K562 (cell line): ENCODE data around the gene APC2. TPM values are rescaled to one million over a fixed set of nuclear protein-coding genes. Genes with fewer than 3 reads are reported as not detected.

Source experiments
- CHD2 ChIP-seq: IDR thresholded peaks from 2 replicates; pipeline ENCODE4 v1.6.1; 2011; ENCODE audit warnings: low read depth, low read length
- E2F5 ChIP-seq: sonication (generic); formaldehyde crosslinking; IDR thresholded peaks from 2 replicates; pipeline ENCODE4 v1.8.0; 2022; ENCODE audit warnings: mild to moderate bottlenecking, missing genetic modification reagents
- ID3 ChIP-seq, 2 experiments: fragments of 250-450 bp in 1 of 2; fragments of 450-650 bp in 1 of 2; sonication (Bioruptor Pico) in 1 of 2; IDR thresholded peaks; 2 replicates each; pipeline versions ENCODE4 v1.6.1 to v1.8.0; 2016 to 2021; ENCODE audit warnings: mild to moderate bottlenecking in 2 of 2, moderate library complexity in 2 of 2, missing compliant biosample characterization in 1 of 2, missing genetic modification characterization in 1 of 2
- MYNN ChIP-seq, 2 experiments: sonication (generic); formaldehyde crosslinking in 1 of 2; IDR thresholded peaks; 2 replicates each; pipeline versions ENCODE4 v1.5.0 to v1.6.1; 2016 to 2020; ENCODE audit warnings: antibody characterized with exemption in 1 of 2, missing genetic modification reagents in 1 of 2
- POLR2A ChIP-seq: fragments of 450-650 bp; conservative IDR thresholded peaks from 2 replicates; pipeline ENCODE4 v1.6.1; 2016
- POLR2G ChIP-seq: fragments of 200-400 bp; formaldehyde crosslinking; IDR thresholded peaks from 2 replicates; pipeline ENCODE4 v1.6.1; 2017; ENCODE audit warnings: low read depth, mild to moderate bottlenecking, antibody characterized with exemption, low read length, moderate library complexity
- TCF7 ChIP-seq: sonication (generic); IDR thresholded peaks from 2 replicates; pipeline ENCODE4 v1.6.1; 2016; ENCODE audit warnings: antibody characterized with exemption, borderline replicate concordance
- TFAM ChIP-seq: fragments of 250-450 bp; sonication (Bioruptor Pico); conservative IDR thresholded peaks from 2 replicates; pipeline ENCODE4 v1.5.0; 2021; ENCODE audit warnings: mild to moderate bottlenecking, moderate library complexity
- WHSC1 ChIP-seq: IDR thresholded peaks from one replicate; pipeline ENCODE4 v1.6.1; 2012; ENCODE audit warnings: low read length, control low read depth, inconsistent platforms
- ZBTB9 ChIP-seq: fragments of 450-650 bp; formaldehyde crosslinking; IDR thresholded peaks from 2 replicates; pipeline ENCODE4 v1.4.0; 2020; ENCODE audit warnings: mild to moderate bottlenecking, moderate library complexity
- ZKSCAN1 ChIP-seq: fragments of 150-350 bp; IDR thresholded peaks from 2 replicates; pipeline ENCODE4 v1.6.1; 2016; ENCODE audit warnings: low read depth, low read length
- ZKSCAN8 ChIP-seq: fragments of 200-800 bp; sonication (Bioruptor generic); IDR thresholded peaks from 2 replicates; pipeline ENCODE4 v1.6.1; 2016; ENCODE audit warnings: missing genetic modification characterization, missing compliant biosample characterization
- polyA plus RNA-seq, 8 experiments: library from polyadenylated mRNA; depleted of rRNA in 4 of 8; stranded (reverse) in 5 of 8; unstranded in 3 of 8; fragments of >200 nt; fragmentation: Nextera tagmentation in 2 of 8; fragmentation: Illumina TruSeq in 1 of 8; extraction: Ambion mirVana in 2 of 8; extraction: Trizol in 1 of 8; gene quantifications; 2 replicates each; pipeline versions ENCODE4 v1.2.1 to v1.2.3, GENCODE V29; 2011 to 2014; ENCODE audit warnings: inconsistent platforms in 1 of 8, missing spikeins in 1 of 8
- total RNA-seq, 7 experiments: library from RNA; depleted of rRNA in 6 of 7; stranded (reverse); fragments of >200 nt in 6 of 7; fragmentation: Illumina TruSeq in 2 of 7; extraction: Trizol in 2 of 7; gene quantifications; 2 replicates each; pipeline versions ENCODE4 v1.2.1 to v1.2.3, GENCODE V29; 2011 to 2021; ENCODE audit warnings: low replicate concordance in 1 of 7

APC2 gene
- total and polyA plus RNA-seq, 9 of the 15 experiments (the other 6 are each of a cell fraction or from before 2014, with no cell fraction given) = 0.01 to 0.40 (median 0.05) TPM; not detected in 3

- TF ChIP-seq ZKSCAN8 (no peak), POLR2G (peak; percentile 58; the same call in 1 of the 2 replicates), ZBTB9 (CRISPR knock-in tag) (no peak), TCF7 (no peak), TFAM (CRISPR knock-in tag) (no peak), POLR2A (peak; percentile 6; the same call in 1 of the 2 replicates), ZKSCAN1 (no peak), CHD2 (no peak), WHSC1 (no peak), E2F5 (no peak), MYNN (IDR thresholded peaks at IDR 0.05) (0 out of 2 replicates have a peak, but pooled peaks have one; percentile 12), MYNN (CRISPR knock-in tag; IDR thresholded peaks at IDR 0.05) (no peak), ID3 (CRISPR knock-in tag; IDR thresholded peaks at IDR 0.05) (no peak), ID3 (tag; IDR thresholded peaks at IDR 0.05) (no peak)
These were observed 23.3 kb downstream of the APC2 start (continued) for GRCh38 chr19:1473085-1473851.
